ENCODE measurements around the gene MEF2B.
A peak's percentile ranks its signal among the peaks of the same experiment; 100 is the strongest.

The MEF2B gene

GRCh38 chr19:19169236-19170052 lies 619 bp downstream of the MEF2B start:
- Histone ChIP-seq H3K36me3 (ENCODE audit: control insufficient read depth in 4 of 4, insufficient read depth in 4 of 4, low read length in 3 of 4) (no peaks in the 10 kb centered on the region), H3K4me3 (ENCODE audit: control insufficient read depth in 1 of 7, extremely low read depth in 1 of 7, insufficient read depth in 4 of 7, low read depth in 2 of 7, low read length in 6 of 7) (peak overlapping the region in 3 of 7 experiments; percentile 1 to 56 (median 40)), H3K4me1 (ENCODE audit: control extremely low read depth in 1 of 4, control insufficient read depth in 4 of 4, insufficient read depth in 4 of 4, low read length in 3 of 4) (peaks cover 0 to 18% (median 10%) of the 10 kb centered on the region in 4 experiments), H3K9me3 (ENCODE audit: control extremely low read depth in 1 of 5, control insufficient read depth in 4 of 5, insufficient read depth in 2 of 5, low read depth in 1 of 5, low read length in 4 of 5) (no peaks in the 10 kb centered on the region), H3K27ac (ENCODE audit: insufficient read depth in 1 of 2, low read depth in 1 of 2, low read length in 2 of 2, poor library complexity in 1 of 2, severe bottlenecking in 2 of 2) (no peak overlapping the region), H3K27me3 (replicated peaks in 2 of 5; ENCODE audit: control insufficient read depth in 4 of 5, insufficient read depth in 5 of 5, low read length in 4 of 5) (peaks cover 0 to 7% (median 2%) of the 10 kb centered on the region in 5 experiments)
- ChIA-PET POLR2A (interaction anchor here (0.6 kb wide), 1 partner anchor 109 kb away, joined by 4 read pairs; no protein-coding TSS in a partner anchor), CTCF (interaction anchor here (1.0 kb wide), 1 partner anchor 115 kb away, joined by 3 read pairs; no protein-coding TSS in a partner anchor)
- WGBS (ENCODE audit: insufficient coverage), result 90% methylated on average over 9 of the region's 9 CpGs
- no peak for DNase-seq

GRCh38 chr19:19167612-19168011 lies 2.5 kb downstream of the MEF2B start:
- ChIA-PET POLR2A (no interaction called here), CTCF (interaction anchor here (1.6 to 2.1 kb wide), 2 partner anchors 11 to 21 kb away, joined by 5 to 6 read pairs; no protein-coding TSS in a partner anchor)
- Histone ChIP-seq H3K4me1 (ENCODE audit: control extremely low read depth in 1 of 4, control insufficient read depth in 4 of 4, insufficient read depth in 4 of 4, low read length in 3 of 4) (peaks cover 0 to 18% (median 10%) of the 10 kb centered on the region in 4 experiments), H3K27me3 (replicated peaks in 2 of 5; ENCODE audit: control insufficient read depth in 4 of 5, insufficient read depth in 5 of 5, low read length in 4 of 5) (peaks cover 0 to 7% (median 2%) of the 10 kb centered on the region in 5 experiments), H3K4me3 (ENCODE audit: control insufficient read depth in 1 of 7, extremely low read depth in 1 of 7, insufficient read depth in 4 of 7, low read depth in 2 of 7, low read length in 6 of 7) (no peak overlapping the region), H3K36me3 (ENCODE audit: control insufficient read depth in 4 of 4, insufficient read depth in 4 of 4, low read length in 3 of 4) (no peaks in the 10 kb centered on the region), H3K27ac (ENCODE audit: insufficient read depth in 1 of 2, low read depth in 1 of 2, low read length in 2 of 2, poor library complexity in 1 of 2, severe bottlenecking in 2 of 2) (no peak overlapping the region), H3K9me3 (ENCODE audit: control extremely low read depth in 1 of 5, control insufficient read depth in 4 of 5, insufficient read depth in 2 of 5, low read depth in 1 of 5, low read length in 4 of 5) (no peaks in the 10 kb centered on the region)
- DNase-seq, result no peak
- 100% methylated on average over 3 of the region's 3 CpGs for WGBS (ENCODE audit: insufficient coverage)

GRCh38 chr19:19165396-19165795 lies 4.7 kb downstream of the MEF2B start:
- POLR2A ChIA-PET, result no interaction called here
- 100% methylated on average over 1 of the region's 1 CpG for WGBS (ENCODE audit: insufficient coverage)

GRCh38 chr19:19162495-19162894 lies 7.6 kb downstream of the MEF2B start:
- peaks cover 0 to 14% (median 2%) of the 10 kb centered on the region in 4 experiments for H3K4me1 ChIP-seq (ENCODE audit: control extremely low read depth in 1 of 4, control insufficient read depth in 4 of 4, insufficient read depth in 4 of 4, low read length in 3 of 4)
- POLR2A ChIA-PET, result no interaction called here
- no peaks in the 10 kb centered on the region for H3K36me3 ChIP-seq (ENCODE audit: control insufficient read depth in 4 of 4, insufficient read depth in 4 of 4, low read length in 3 of 4)
- 93% methylated on average over 7 of the region's 7 CpGs for WGBS (ENCODE audit: insufficient coverage)
- CTCF ChIA-PET, result no interaction called here
- peaks cover 0 to 7% (median 0%) of the 10 kb centered on the region in 5 experiments for H3K9me3 ChIP-seq (ENCODE audit: control extremely low read depth in 1 of 5, control insufficient read depth in 4 of 5, insufficient read depth in 2 of 5, low read depth in 1 of 5, low read length in 4 of 5)
- DNase-seq, result no peak
- no peak overlapping the region for H3K27ac ChIP-seq (ENCODE audit: insufficient read depth in 1 of 2, low read depth in 1 of 2, low read length in 2 of 2, poor library complexity in 1 of 2, severe bottlenecking in 2 of 2)
- no peak overlapping the region for H3K4me3 ChIP-seq (ENCODE audit: control insufficient read depth in 1 of 7, extremely low read depth in 1 of 7, insufficient read depth in 4 of 7, low read depth in 2 of 7, low read length in 6 of 7)
- no peaks in the 10 kb centered on the region for H3K27me3 ChIP-seq (replicated peaks in 2 of 5; ENCODE audit: control insufficient read depth in 4 of 5, insufficient read depth in 5 of 5, low read length in 4 of 5)

More at GRCh38 chr19:19165396-19165795, 4.7 kb downstream of the MEF2B start:
- DNase-seq, result no peak
- CTCF ChIA-PET, result no interaction called here
- Histone ChIP-seq H3K4me1 (ENCODE audit: control extremely low read depth in 1 of 4, control insufficient read depth in 4 of 4, insufficient read depth in 4 of 4, low read length in 3 of 4) (peaks cover 0 to 9% (median 7%) of the 10 kb centered on the region in 4 experiments), H3K9me3 (ENCODE audit: control extremely low read depth in 1 of 5, control insufficient read depth in 4 of 5, insufficient read depth in 2 of 5, low read depth in 1 of 5, low read length in 4 of 5) (peaks cover 0 to 7% (median 0%) of the 10 kb centered on the region in 5 experiments), H3K36me3 (ENCODE audit: control insufficient read depth in 4 of 4, insufficient read depth in 4 of 4, low read length in 3 of 4) (no peaks in the 10 kb centered on the region), H3K27ac (ENCODE audit: insufficient read depth in 1 of 2, low read depth in 1 of 2, low read length in 2 of 2, poor library complexity in 1 of 2, severe bottlenecking in 2 of 2) (no peak overlapping the region), H3K27me3 (replicated peaks in 2 of 5; ENCODE audit: control insufficient read depth in 4 of 5, insufficient read depth in 5 of 5, low read length in 4 of 5) (peaks cover 0 to 5% (median 0%) of the 10 kb centered on the region in 5 experiments), H3K4me3 (ENCODE audit: control insufficient read depth in 1 of 7, extremely low read depth in 1 of 7, insufficient read depth in 4 of 7, low read depth in 2 of 7, low read length in 6 of 7) (no peak overlapping the region)

GRCh38 chr19:19160461-19161035 lies 9.5 kb downstream of the MEF2B start:
- peaks cover 0 to 5% (median 2%) of the 10 kb centered on the region in 4 experiments for H3K36me3 ChIP-seq (ENCODE audit: control insufficient read depth in 4 of 4, insufficient read depth in 4 of 4, low read length in 3 of 4)
- POLR2A ChIA-PET, result no interaction called here
- peaks cover 0 to 7% (median 0%) of the 10 kb centered on the region in 5 experiments for H3K9me3 ChIP-seq (ENCODE audit: control extremely low read depth in 1 of 5, control insufficient read depth in 4 of 5, insufficient read depth in 2 of 5, low read depth in 1 of 5, low read length in 4 of 5)
- H3K4me3 ChIP-seq (ENCODE audit: control insufficient read depth in 1 of 7, extremely low read depth in 1 of 7, insufficient read depth in 4 of 7, low read depth in 2 of 7, low read length in 6 of 7), result no peak overlapping the region
- peaks cover 0 to 15% (median 2%) of the 10 kb centered on the region in 4 experiments for H3K4me1 ChIP-seq (ENCODE audit: control extremely low read depth in 1 of 4, control insufficient read depth in 4 of 4, insufficient read depth in 4 of 4, low read length in 3 of 4)
- no peak overlapping the region for H3K27ac ChIP-seq (ENCODE audit: insufficient read depth in 1 of 2, low read depth in 1 of 2, low read length in 2 of 2, poor library complexity in 1 of 2, severe bottlenecking in 2 of 2)
- 83% methylated on average over 10 of the region's 26 CpGs for WGBS (ENCODE audit: insufficient coverage)
- CTCF ChIA-PET, result no interaction called here
- peak in 2 of 3 donors; percentile 67 to 69 for DNase-seq
- no peaks in the 10 kb centered on the region for H3K27me3 ChIP-seq (replicated peaks in 2 of 5; ENCODE audit: control insufficient read depth in 4 of 5, insufficient read depth in 5 of 5, low read length in 4 of 5)

GRCh38 chr19:19159534-19159933 lies 10.5 kb downstream of the MEF2B start:
- no peak overlapping the region for H3K4me3 ChIP-seq (ENCODE audit: control insufficient read depth in 1 of 7, extremely low read depth in 1 of 7, insufficient read depth in 4 of 7, low read depth in 2 of 7, low read length in 6 of 7)
- ChIA-PET POLR2A (no interaction called here), CTCF (interaction anchor here (0.6 to 1.9 kb wide), 2 partner anchors 15 to 51 kb away, joined by 3 to 6 read pairs; no protein-coding TSS in a partner anchor)
- peaks cover 0 to 7% (median 0%) of the 10 kb centered on the region in 5 experiments for H3K9me3 ChIP-seq (ENCODE audit: control extremely low read depth in 1 of 5, control insufficient read depth in 4 of 5, insufficient read depth in 2 of 5, low read depth in 1 of 5, low read length in 4 of 5)
- peaks cover 0 to 18% (median 2%) of the 10 kb centered on the region in 4 experiments for H3K4me1 ChIP-seq (ENCODE audit: control extremely low read depth in 1 of 4, control insufficient read depth in 4 of 4, insufficient read depth in 4 of 4, low read length in 3 of 4)
- H3K27me3 ChIP-seq (replicated peaks in 2 of 5; ENCODE audit: control insufficient read depth in 4 of 5, insufficient read depth in 5 of 5, low read length in 4 of 5), result no peaks in the 10 kb centered on the region
- DNase-seq, result no peak
- H3K36me3 ChIP-seq (ENCODE audit: control insufficient read depth in 4 of 4, insufficient read depth in 4 of 4, low read length in 3 of 4), result peaks cover 0 to 5% (median 2%) of the 10 kb centered on the region in 4 experiments
- no peak overlapping the region for H3K27ac ChIP-seq (ENCODE audit: insufficient read depth in 1 of 2, low read depth in 1 of 2, low read length in 2 of 2, poor library complexity in 1 of 2, severe bottlenecking in 2 of 2)
- WGBS (ENCODE audit: insufficient coverage), result 100% methylated on average over 1 of the region's 4 CpGs

Data from common myeloid progenitor, CD34-positive (primary cell).